ENCODE data around the gene HECTD2.

GRCh38 chr10:91528080-91528479 is 117.9 kb downstream of the HECTD2 start:
- TF ChIP-seq CTCF (IDR thresholded peaks at IDR 0.05; ENCODE audit: low read depth, low read length) (no peak), MYC (IDR thresholded peaks at IDR 0.05; ENCODE audit: low read depth, low read length) (no peak)
